WI38 (cell line): ENCODE results near the gene ETV6.

Experiments used
- H3K4me3 ChIP-seq: 2 replicates; pipeline ENCODE4 v1.5.1; 2011; ENCODE audit warnings: low read depth, mild to moderate bottlenecking, control low read depth, low read length
- TF ChIP-seq, protein P1 (sequence below): IDR thresholded peaks from 2 replicates; pipeline ENCODE4 v1.5.1; 2012; ENCODE audit warnings: low read depth, mild to moderate bottlenecking, control low read depth, low read length

Gene ETV6

DNA sequence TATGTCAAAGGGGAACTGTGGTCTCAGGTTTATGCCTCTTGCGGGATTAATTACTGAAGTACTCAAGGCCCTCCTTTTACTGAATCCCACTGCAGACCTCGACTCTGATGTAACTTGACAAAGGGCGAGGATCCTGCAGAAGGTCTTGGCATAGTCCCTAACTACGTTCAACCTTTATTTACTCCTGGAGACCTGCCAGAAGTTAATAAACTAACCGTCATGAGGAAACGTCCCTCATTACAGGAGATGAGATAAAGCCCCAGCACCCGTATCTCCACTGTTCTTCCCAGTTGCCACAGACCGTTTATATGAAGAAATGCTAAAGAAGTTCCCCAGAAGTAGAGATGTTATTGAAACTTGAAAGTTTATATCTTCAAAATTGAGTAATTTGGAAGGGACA is 190.9 kb downstream of the ETV6 start:
- TF ChIP-seq, protein P1, sequence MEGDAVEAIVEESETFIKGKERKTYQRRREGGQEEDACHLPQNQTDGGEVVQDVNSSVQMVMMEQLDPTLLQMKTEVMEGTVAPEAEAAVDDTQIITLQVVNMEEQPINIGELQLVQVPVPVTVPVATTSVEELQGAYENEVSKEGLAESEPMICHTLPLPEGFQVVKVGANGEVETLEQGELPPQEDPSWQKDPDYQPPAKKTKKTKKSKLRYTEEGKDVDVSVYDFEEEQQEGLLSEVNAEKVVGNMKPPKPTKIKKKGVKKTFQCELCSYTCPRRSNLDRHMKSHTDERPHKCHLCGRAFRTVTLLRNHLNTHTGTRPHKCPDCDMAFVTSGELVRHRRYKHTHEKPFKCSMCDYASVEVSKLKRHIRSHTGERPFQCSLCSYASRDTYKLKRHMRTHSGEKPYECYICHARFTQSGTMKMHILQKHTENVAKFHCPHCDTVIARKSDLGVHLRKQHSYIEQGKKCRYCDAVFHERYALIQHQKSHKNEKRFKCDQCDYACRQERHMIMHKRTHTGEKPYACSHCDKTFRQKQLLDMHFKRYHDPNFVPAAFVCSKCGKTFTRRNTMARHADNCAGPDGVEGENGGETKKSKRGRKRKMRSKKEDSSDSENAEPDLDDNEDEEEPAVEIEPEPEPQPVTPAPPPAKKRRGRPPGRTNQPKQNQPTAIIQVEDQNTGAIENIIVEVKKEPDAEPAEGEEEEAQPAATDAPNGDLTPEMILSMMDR, result no peak
- no peak overlapping the region for H3K4me3 ChIP-seq

DNA sequence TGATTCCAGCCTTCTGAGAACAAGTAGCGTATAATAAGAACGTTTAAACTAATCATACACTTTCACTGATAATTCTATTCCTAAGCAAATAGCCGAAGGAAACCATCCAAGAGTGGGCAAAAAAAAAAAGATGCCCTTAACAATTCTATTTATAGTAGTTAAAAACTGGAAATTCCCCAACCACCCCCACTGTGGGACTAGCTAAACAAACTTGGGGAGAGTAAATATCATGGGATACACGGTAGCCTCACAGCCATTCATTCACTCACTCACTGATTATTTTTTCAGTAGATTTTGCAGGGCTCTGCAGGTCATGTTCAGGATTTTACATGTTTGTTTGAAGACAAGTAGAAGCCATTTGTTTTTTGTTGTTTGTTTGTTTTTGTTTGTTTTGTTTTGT is 197.0 kb downstream of the ETV6 start:
- TF ChIP-seq, protein P1, result no peak
- H3K4me3 ChIP-seq, result no peak overlapping the region

DNA sequence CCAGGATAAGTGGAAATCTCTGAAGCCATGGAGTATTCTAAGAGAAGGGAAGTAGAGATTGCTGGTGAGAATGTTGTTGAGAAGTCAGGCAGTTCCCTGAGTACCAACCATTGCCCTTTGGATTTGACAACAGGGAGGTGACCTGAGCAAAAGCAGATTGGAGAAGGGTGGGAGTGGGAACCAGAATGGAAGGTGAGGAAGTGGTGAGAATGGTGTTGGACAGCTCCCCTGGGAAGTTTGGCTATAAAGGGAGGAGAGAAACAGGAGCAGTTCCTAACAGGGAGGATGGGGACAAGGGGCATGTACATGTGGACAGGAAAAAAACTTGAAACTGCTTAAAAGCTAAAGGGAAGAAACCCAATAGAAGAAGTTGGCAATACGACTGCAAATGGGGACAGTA is 198.1 kb downstream of the ETV6 start:
- no peak overlapping the region for H3K4me3 ChIP-seq
- TF ChIP-seq, protein P1, result no peak

DNA sequence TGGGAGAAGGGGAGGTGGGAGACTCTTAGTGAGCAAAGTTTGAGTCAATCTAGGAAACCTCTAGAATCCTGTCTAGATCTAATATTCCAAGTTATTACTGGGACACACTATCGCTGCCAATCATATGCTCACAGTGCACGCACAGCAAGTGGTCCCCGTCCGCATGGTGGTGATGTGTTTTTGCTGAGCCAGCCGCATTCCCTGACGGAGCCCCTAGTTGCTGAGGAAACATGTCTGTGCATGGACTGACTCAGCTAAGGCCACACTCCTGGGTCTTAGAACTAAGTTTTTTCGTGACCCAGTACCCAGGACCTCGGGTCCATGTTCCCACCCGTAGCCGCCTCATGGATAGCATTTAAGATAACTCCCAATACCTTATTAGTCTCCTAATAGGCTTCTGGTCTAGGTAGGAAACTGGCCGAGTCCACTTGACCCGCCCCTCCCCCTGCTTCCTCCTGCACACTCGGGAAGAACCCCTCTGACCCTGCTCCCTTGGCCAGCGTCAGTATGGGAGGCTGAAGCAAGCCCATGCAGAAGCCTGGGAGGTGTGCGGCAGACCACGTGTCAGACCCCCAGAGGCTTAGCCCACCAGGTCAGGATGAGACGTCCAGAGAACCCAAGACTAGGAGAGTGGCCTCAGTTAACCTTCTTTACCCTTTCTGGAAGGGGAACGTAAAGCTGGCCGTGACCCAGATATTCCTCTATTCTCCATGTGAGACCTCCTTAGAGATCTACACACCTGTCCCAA is 200.5 kb downstream of the ETV6 start:
- TF ChIP-seq, protein P1, result no peak

DNA sequence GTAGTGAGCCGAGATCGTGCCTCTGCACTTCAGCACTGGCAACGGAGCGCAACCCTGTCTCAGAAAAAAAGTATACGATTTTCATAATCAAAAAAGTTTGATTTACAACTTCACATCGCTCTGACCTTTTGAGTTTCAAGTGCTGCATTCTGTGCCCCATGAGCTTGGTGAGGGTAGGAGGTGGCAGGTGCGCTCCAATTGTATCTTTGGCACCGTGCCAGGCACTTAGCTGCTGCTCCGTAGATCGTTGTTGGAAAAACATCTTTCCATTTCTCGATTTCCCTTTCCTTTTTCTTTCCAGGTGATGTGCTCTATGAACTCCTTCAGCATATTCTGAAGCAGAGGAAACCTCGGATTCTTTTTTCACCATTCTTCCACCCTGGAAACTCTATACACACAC is 203.7 kb downstream of the ETV6 start:
- TF ChIP-seq, protein P1, result no peak
- no peak overlapping the region for H3K4me3 ChIP-seq

More for the DNA sequence above, 200.5 kb downstream of the ETV6 start:
- H3K4me3 ChIP-seq, result no peak overlapping the region

DNA sequence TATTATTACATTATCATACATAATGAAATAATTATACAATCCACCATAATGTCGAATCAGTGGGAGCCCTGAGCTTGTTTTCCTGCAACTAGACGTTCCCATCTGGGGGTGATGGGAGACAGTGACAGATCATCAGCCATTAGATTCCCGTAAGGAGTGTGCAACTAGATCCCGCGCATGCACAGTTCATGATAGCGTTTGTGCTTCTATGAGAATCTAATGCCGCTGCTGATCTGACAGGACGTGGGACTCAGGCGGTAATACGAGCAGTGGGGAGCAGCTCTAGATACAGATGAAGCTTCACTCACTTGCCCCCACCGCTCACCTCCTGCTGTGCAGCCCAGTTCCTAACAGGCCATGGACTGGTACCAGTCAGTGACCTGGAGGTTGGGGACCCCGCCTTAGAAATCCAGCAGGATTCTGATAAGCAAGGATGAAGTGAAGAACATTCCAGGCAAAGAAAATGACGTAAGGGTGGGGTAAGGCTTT is 204.6 kb downstream of the ETV6 start:
- TF ChIP-seq, protein P1, result no peak
- no peak overlapping the region for H3K4me3 ChIP-seq

DNA sequence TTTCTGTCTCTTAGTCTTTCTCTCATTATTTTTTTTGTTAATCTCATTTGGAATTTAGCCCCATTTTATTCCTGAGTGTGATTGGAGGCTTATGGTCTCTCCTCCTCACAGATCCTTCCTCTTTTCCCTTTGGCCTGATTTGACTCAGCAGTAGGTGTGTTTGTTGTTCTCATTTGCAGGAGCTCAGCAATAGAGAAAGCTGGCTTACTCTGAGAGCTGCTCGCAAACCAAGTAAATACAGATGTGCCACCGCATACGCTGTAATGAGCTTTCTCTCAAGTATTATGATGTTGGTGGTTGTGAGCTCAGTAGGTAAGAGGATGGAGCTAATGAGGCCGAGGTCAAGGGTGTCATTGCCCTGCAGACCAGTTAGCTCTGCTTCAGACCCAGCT is 206.5 kb downstream of the ETV6 start:
- TF ChIP-seq, protein P1, result no peak
- no peak overlapping the region for H3K4me3 ChIP-seq
